ENCODE data around the gene PDE1C. TPM values are rescaled to one million over a fixed set of nuclear protein-coding genes. Genes with fewer than 3 reads are reported as not detected.
A peak's percentile ranks its signal among the peaks of the same experiment; 100 is the strongest.

The PDE1C gene
- total and polyA plus RNA-seq, 2 experiments from 2014 or later, result 23.5 to 33.8 TPM

- 1% methylated on average over 4 of the region's 4 CpGs for WGBS, 2 experiments (ENCODE audit: low coverage in 1 of 2, low lambda C conversion rate in 2 of 2, missing lambda C conversion rate in 2 of 2)
- DNase-seq, result peak; percentile 80
- no peaks in the 10 kb centered on the region for H3K79me2 ChIP-seq (ENCODE audit: insufficient read depth)
- no peak overlapping the region for H3K27ac ChIP-seq
- H3K36me3 ChIP-seq (ENCODE audit: low read depth), result no peaks in the 10 kb centered on the region
- TF ChIP-seq EZH2phosphoT487 (IDR thresholded peaks at IDR 0.05; ENCODE audit: insufficient read depth, low read depth) (no peak), EZH2 (IDR thresholded peaks at IDR 0.05; ENCODE audit: insufficient read depth, poor library complexity, severe bottlenecking) (no peak)
- no peaks in the 10 kb centered on the region for H3K9me3 ChIP-seq (ENCODE audit: low read depth)
- H3K4me1 ChIP-seq (ENCODE audit: insufficient read depth), result peaks cover 3% of the 10 kb centered on the region; the same call in 1 of the 2 replicates
- peaks cover 6% of the 10 kb centered on the region; the same call in 1 of the 2 replicates for H3K27me3 ChIP-seq (replicated peaks; ENCODE audit: insufficient read depth)
- in situ Hi-C loops (cut with MboI), result loop anchor here (5.0 kb wide), 1 partner anchor 463 kb away; no protein-coding TSS in a partner anchor
- no peaks in the 10 kb centered on the region for H3F3A ChIP-seq (ENCODE audit: insufficient read depth)
- no peak overlapping the region for H2AFZ ChIP-seq
- H3K4me2 ChIP-seq (ENCODE audit: unreplicated experiment), result no peak overlapping the region
- H3K9ac ChIP-seq, result no peak overlapping the region
- H3K4me3 ChIP-seq, result no peak overlapping the region
- H4K20me1 ChIP-seq (ENCODE audit: insufficient read depth), result no peaks in the 10 kb centered on the region
- H3K9me2 ChIP-seq (ENCODE audit: insufficient read depth), result no peaks in the 10 kb centered on the region
These were observed 325.8 kb downstream of the PDE1C start for GRCh38 chr7:31744294-31744874.

DNA sequence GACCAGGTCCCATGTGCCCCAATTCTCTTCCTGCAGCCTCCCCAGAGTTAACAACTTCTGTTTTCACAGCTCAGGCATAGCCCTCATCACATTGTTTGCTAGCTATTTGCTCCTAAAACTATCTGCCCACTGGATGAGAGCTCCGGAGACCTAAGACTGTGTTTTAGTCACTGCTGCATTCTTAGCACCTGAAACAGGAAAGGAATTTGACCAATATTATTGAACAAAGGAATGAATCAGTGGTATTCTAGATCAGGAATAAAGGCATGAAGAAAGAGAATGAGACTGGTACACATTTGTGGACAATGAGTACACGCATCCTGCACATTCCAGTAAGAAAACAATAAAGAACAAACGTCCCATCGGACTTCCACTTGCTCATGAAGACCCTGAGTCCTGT lies 328.4 kb downstream of the PDE1C start:
- Histone ChIP-seq H3K27ac (no peak overlapping the region), H3K27me3 (replicated peaks; ENCODE audit: insufficient read depth) (peaks cover 6% of the 10 kb centered on the region; the same call in 1 of the 2 replicates), H3K4me3 (no peak overlapping the region), H4K20me1 (ENCODE audit: insufficient read depth) (no peaks in the 10 kb centered on the region), H3F3A (ENCODE audit: insufficient read depth) (no peaks in the 10 kb centered on the region), H3K9ac (no peak overlapping the region), H3K4me2 (ENCODE audit: unreplicated experiment) (no peak overlapping the region), H3K9me2 (ENCODE audit: insufficient read depth) (no peaks in the 10 kb centered on the region), H3K36me3 (ENCODE audit: low read depth) (no peaks in the 10 kb centered on the region), H3K4me1 (ENCODE audit: insufficient read depth) (peaks cover 3% of the 10 kb centered on the region; the same call in 1 of the 2 replicates), H3K9me3 (ENCODE audit: low read depth) (no peaks in the 10 kb centered on the region), H3K79me2 (ENCODE audit: insufficient read depth) (no peaks in the 10 kb centered on the region), H2AFZ (no peak overlapping the region)
- no peak for DNase-seq
- in situ Hi-C loops (cut with MboI), result loop anchor here (5.0 kb wide), 1 partner anchor 465 kb away; no protein-coding TSS in a partner anchor
- TF ChIP-seq EZH2 (IDR thresholded peaks at IDR 0.05; ENCODE audit: insufficient read depth, poor library complexity, severe bottlenecking), result no peak
- no peak for TF ChIP-seq EZH2phosphoT487 (IDR thresholded peaks at IDR 0.05; ENCODE audit: insufficient read depth, low read depth)
- 52% methylated on average over 4 of the region's 4 CpGs for WGBS, 2 experiments (ENCODE audit: low coverage in 1 of 2, low lambda C conversion rate in 2 of 2, missing lambda C conversion rate in 2 of 2)

DNA sequence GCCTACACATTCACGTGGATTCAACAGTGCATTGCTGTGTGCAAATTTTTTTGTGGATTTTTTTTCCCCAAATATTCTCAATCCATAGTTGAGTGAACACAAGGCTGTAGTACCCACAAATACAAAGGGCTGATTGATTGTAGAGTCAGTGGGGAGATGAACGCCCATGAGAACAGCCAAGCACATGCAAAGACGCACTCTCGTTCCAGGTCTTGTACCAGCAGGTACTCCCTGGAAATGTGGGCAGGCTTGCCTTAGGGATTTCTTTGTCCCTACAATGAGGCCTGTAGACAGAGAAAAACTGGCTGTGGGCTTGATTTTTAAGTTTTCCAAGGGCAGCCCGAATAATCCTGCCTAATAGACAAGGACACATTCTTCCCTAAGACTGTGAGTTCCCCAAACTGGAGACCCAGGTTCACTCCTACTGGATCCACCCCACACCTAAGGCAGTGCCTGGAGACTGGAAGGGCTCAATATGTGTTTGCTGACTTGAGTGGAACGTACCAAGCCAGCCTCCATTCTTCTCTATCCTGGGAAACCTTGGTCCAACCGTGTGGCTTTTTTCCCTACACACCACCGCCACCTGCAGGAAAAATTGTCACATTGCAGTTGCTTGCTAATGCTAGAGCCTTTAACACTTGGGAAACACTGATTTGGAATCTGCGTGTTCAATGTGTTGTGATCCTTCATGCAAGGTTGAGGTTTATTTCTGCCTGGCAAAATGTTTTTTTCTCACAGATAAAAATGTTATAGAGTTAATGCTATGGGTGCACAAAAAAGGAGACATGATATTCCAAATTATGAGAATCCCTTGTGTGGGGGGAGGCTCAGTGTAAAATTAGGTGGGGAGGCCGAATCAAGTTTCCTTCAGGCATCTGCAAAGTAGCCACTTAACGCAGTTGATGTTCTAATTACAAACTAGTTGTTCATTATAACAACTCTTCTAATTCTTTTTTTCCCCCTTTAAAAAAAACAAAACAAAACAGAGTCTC lies 333.9 kb downstream of the PDE1C start:
- Histone ChIP-seq H3K9ac (no peak overlapping the region), H2AFZ (no peak overlapping the region), H3K79me2 (ENCODE audit: insufficient read depth) (no peaks in the 10 kb centered on the region), H3K9me2 (ENCODE audit: insufficient read depth) (no peaks in the 10 kb centered on the region), H4K20me1 (ENCODE audit: insufficient read depth) (no peaks in the 10 kb centered on the region), H3K4me2 (ENCODE audit: unreplicated experiment) (no peak overlapping the region), H3K9me3 (ENCODE audit: low read depth) (no peaks in the 10 kb centered on the region), H3K27ac (no peak overlapping the region), H3K4me1 (ENCODE audit: insufficient read depth) (peaks cover 3% of the 10 kb centered on the region; the same call in 1 of the 2 replicates), H3F3A (ENCODE audit: insufficient read depth) (no peaks in the 10 kb centered on the region), H3K36me3 (ENCODE audit: low read depth) (no peaks in the 10 kb centered on the region), H3K4me3 (no peak overlapping the region), H3K27me3 (replicated peaks; ENCODE audit: insufficient read depth) (no peaks in the 10 kb centered on the region; the same call in 1 of the 2 replicates)
- WGBS, 2 experiments (ENCODE audit: low coverage in 1 of 2, low lambda C conversion rate in 2 of 2, missing lambda C conversion rate in 2 of 2), result 45 to 46% methylated on average over 11 of the region's 11 CpGs
- in situ Hi-C loops (cut with MboI), result loop anchor here (10.0 kb wide), 2 partner anchors 301 to 601 kb away; no protein-coding TSS in a partner anchor
- TF ChIP-seq EZH2 (IDR thresholded peaks at IDR 0.05; ENCODE audit: insufficient read depth, poor library complexity, severe bottlenecking), result no peak
- no peak for TF ChIP-seq EZH2phosphoT487 (IDR thresholded peaks at IDR 0.05; ENCODE audit: insufficient read depth, low read depth)
- peak; percentile 73 for DNase-seq

DNA sequence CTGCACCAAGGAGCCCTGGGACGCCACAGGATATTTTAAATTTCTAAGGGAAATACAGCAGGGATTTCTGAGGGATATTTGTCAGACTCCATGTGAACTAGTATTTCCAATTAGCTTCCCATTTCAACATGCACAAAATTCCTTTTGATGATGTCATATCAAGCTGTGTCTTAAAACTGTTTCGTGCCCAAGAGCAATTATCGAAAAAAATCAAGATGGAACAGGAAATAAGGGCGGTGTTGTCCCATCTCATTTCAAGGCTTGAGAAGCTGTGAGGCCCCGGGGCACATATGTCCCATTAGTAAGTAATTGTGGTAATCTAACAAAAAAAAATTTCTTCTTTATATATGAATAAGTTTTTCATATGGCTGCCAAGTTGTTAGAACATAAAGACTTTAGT lies 335.8 kb downstream of the PDE1C start:
- Histone ChIP-seq H4K20me1 (ENCODE audit: insufficient read depth) (no peaks in the 10 kb centered on the region), H3K9ac (no peak overlapping the region), H3K9me2 (ENCODE audit: insufficient read depth) (no peaks in the 10 kb centered on the region), H3K27me3 (replicated peaks; ENCODE audit: insufficient read depth) (no peaks in the 10 kb centered on the region), H3K4me1 (ENCODE audit: insufficient read depth) (peaks cover 3% of the 10 kb centered on the region; the same call in 1 of the 2 replicates), H3K27ac (no peak overlapping the region), H3K4me3 (no peak overlapping the region), H3K9me3 (ENCODE audit: low read depth) (no peaks in the 10 kb centered on the region), H3K36me3 (ENCODE audit: low read depth) (no peaks in the 10 kb centered on the region), H2AFZ (no peak overlapping the region), H3K4me2 (ENCODE audit: unreplicated experiment) (no peak overlapping the region), H3F3A (ENCODE audit: insufficient read depth) (no peaks in the 10 kb centered on the region), H3K79me2 (ENCODE audit: insufficient read depth) (no peaks in the 10 kb centered on the region)
- TF ChIP-seq EZH2phosphoT487 (IDR thresholded peaks at IDR 0.05; ENCODE audit: insufficient read depth, low read depth), result no peak
- TF ChIP-seq EZH2 (IDR thresholded peaks at IDR 0.05; ENCODE audit: insufficient read depth, poor library complexity, severe bottlenecking), result no peak
- in situ Hi-C loops (cut with MboI), result loop anchor here (10.0 kb wide), 2 partner anchors 300 to 600 kb away; no protein-coding TSS in a partner anchor
- 12 to 17% methylated on average over 5 of the region's 5 CpGs for WGBS, 2 experiments (ENCODE audit: low coverage in 1 of 2, low lambda C conversion rate in 2 of 2, missing lambda C conversion rate in 2 of 2)
- peak; percentile 68 for DNase-seq

All from GM23248 (cell line).